Keratinocyte (primary cell): ENCODE data around the gene WDR91. TPM values are rescaled to one million over a fixed set of nuclear protein-coding genes. Genes with fewer than 3 reads are reported as not detected.

Experiments used
- DNase-seq: peaks from one replicate; pipeline ENCODE4 v3.0.0-alpha.2; 2011; ENCODE audit warnings: low read depth, missing footprints, low spot score
- FAIRE-seq: peaks from 2 replicates; lab custom pipeline; 2011; peaks lifted over from hg19 to GRCh38; lab: Jason Lieb, UNC
- H2AFZ ChIP-seq: 2 replicates; pipeline ENCODE4 v1.6.0; 2012; ENCODE audit warnings: low read length, control low read depth, inconsistent platforms; ENCODE audit not compliant: control insufficient read depth
- H3K27ac ChIP-seq: 2 replicates; pipeline ENCODE4 v1.5.1; 2011; ENCODE audit warnings: low read length; ENCODE audit not compliant: control insufficient read depth, insufficient read depth
- H3K27me3 ChIP-seq: 3 replicates; pipeline ENCODE4 v1.6.0; 2011; ENCODE audit warnings: low read length; ENCODE audit not compliant: control insufficient read depth, insufficient read depth; ENCODE audit errors: extremely low read depth
- H3K36me3 ChIP-seq, 2 experiments: 2 replicates in 1 of 2; 3 replicates in 1 of 2; pipeline ENCODE4 v1.5.1; 2011; ENCODE audit warnings: low read length in 2 of 2, mild to moderate bottlenecking in 1 of 2; ENCODE audit not compliant: control insufficient read depth in 2 of 2, insufficient read depth in 2 of 2; ENCODE audit errors: extremely low read depth in 1 of 2
- H3K4me1 ChIP-seq: 3 replicates; pipeline ENCODE4 v1.5.1; 2011; ENCODE audit warnings: low read length; ENCODE audit not compliant: control insufficient read depth, insufficient read depth; ENCODE audit errors: extremely low read depth
- H3K4me2 ChIP-seq: 3 replicates; pipeline ENCODE4 v1.6.0; 2011; ENCODE audit warnings: low read depth, low read length; ENCODE audit not compliant: control insufficient read depth, insufficient read depth; ENCODE audit errors: extremely low read depth
- H3K4me3 ChIP-seq, 3 experiments: fragments of 200-600 bp in 1 of 3; sonication (generic) in 1 of 3; 2 replicates in 2 of 3; 3 replicates in 1 of 3; pipeline ENCODE4 v1.5.1; 2011 to 2016; ENCODE audit warnings: low read length in 3 of 3, mild to moderate bottlenecking in 3 of 3, control low read depth in 2 of 3, inconsistent platforms in 1 of 3, low read depth in 1 of 3, mixed read lengths in 1 of 3, mixed run types in 1 of 3, moderate library complexity in 1 of 3; ENCODE audit not compliant: control insufficient read depth in 2 of 3, insufficient read depth in 2 of 3; ENCODE audit errors: extremely low read depth in 1 of 3
- H3K79me2 ChIP-seq: 2 replicates; pipeline ENCODE4 v1.6.0; 2012; ENCODE audit warnings: low read length; ENCODE audit not compliant: control insufficient read depth, insufficient read depth
- H3K9ac ChIP-seq: 3 replicates; pipeline ENCODE4 v1.6.0; 2011; ENCODE audit warnings: low read length; ENCODE audit not compliant: control insufficient read depth, insufficient read depth; ENCODE audit errors: extremely low read depth
- H3K9me1 ChIP-seq: 3 replicates; pipeline ENCODE4 v1.6.0; 2011; ENCODE audit warnings: low read length; ENCODE audit not compliant: control insufficient read depth, insufficient read depth; ENCODE audit errors: extremely low read depth
- H3K9me3 ChIP-seq: 2 replicates; pipeline ENCODE4 v1.5.1; 2012; ENCODE audit warnings: low read depth, low read length; ENCODE audit not compliant: control insufficient read depth
- H4K20me1 ChIP-seq: 3 replicates; pipeline ENCODE4 v1.6.0; 2011; ENCODE audit warnings: low read length; ENCODE audit not compliant: control insufficient read depth, insufficient read depth; ENCODE audit errors: extremely low read depth
- EZH2 ChIP-seq: IDR thresholded peaks from one replicate; pipeline ENCODE4 v1.6.1; 2012; ENCODE audit warnings: inconsistent platforms, mild to moderate bottlenecking, low read length, moderate library complexity
- dilution Hi-C: fragments of 300-500 bp; cut with MboI; formaldehyde crosslinking; loops from one replicate; pipeline ENCODE4 v1.7.0; 2020; ENCODE audit warnings: low sequenced_read_pairs; ENCODE audit not compliant: extremely low pct_ligation_motif_present
- polyA plus RNA-seq, 5 experiments: library from polyadenylated mRNA; depleted of rRNA in 3 of 5; stranded (reverse) in 3 of 5; stranded (forward) in 1 of 5; unstranded in 1 of 5; fragments of >200 nt; gene quantifications; 1 replicate in 1 of 5; 2 replicates in 3 of 5; 3 replicates in 1 of 5; pipeline versions ENCODE4 v1.2.1 to v1.2.3, GENCODE V29; 2011 to 2012; ENCODE audit warnings: missing spikeins in 2 of 5, low read depth in 1 of 5, low replicate concordance in 1 of 5
- TF ChIP-seq, protein P1 (sequence below), 3 experiments: IDR thresholded peaks in 1 of 3; conservative IDR thresholded peaks in 1 of 3; optimal IDR thresholded peaks in 1 of 3; 2 replicates in 2 of 3; 3 replicates in 1 of 3; pipeline versions ENCODE3 to v1.5.1; 2011; ENCODE audit warnings: low read length in 3 of 3, mild to moderate bottlenecking in 3 of 3, moderate library complexity in 2 of 3, control low read depth in 1 of 3, inconsistent platforms in 1 of 3; ENCODE audit not compliant: insufficient read depth in 2 of 3; ENCODE audit errors: extremely low read depth in 1 of 3

WDR91 gene
- polyA plus RNA-seq, 1 donor (not counting 4 experiments of a cell fraction or from before 2014, with no cell fraction given), result 22.5 TPM

DNA sequence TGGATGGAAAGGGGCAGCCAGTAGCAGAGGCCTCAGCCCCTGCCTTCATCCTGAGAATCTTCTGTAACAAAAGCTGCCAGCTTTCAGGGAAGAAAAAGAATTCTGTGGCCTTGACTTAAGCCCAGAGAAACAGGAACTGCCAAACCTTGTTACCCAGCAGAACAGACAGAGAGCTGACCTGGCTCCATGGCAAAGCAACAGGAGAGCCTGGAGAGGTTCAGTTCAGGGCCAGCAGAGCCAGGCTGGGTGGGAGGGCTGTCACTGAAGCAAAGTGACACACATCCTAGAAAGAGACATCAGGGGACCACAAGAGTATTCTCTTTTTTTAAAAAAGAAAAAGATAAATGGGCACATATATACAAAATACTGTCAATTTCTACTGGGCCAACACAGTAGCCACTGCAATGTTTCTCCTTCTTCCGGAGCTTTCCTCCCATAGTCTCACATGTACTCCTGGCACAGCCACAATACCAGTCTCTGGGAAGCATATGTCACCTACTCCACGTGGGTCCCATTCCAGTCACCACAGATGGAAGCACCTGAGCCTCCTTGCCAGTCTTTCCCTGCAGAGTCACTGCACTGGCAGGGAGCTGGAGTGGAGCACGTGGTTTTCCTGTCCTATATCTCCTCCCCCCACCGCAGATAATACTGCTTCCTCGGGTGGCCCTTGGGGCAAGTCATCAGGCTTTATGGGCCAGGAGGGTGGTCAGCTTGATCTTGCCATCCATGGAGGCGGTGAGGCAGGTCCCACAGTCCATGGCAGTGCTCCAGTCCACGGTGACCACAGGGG is 25.7 kb downstream of the WDR91 start:
- H3K4me1 ChIP-seq, result peaks cover 34% of the 10 kb centered on the region
- no peak for FAIRE-seq
- no peak overlapping the region for H3K9ac ChIP-seq
- no peak overlapping the region for H3K27ac ChIP-seq
- dilution Hi-C loops, result no loop called here
- no peaks in the 10 kb centered on the region for H4K20me1 ChIP-seq
- no peak overlapping the region for H3K4me2 ChIP-seq
- no peak for TF ChIP-seq EZH2
- TF ChIP-seq, protein P1, sequence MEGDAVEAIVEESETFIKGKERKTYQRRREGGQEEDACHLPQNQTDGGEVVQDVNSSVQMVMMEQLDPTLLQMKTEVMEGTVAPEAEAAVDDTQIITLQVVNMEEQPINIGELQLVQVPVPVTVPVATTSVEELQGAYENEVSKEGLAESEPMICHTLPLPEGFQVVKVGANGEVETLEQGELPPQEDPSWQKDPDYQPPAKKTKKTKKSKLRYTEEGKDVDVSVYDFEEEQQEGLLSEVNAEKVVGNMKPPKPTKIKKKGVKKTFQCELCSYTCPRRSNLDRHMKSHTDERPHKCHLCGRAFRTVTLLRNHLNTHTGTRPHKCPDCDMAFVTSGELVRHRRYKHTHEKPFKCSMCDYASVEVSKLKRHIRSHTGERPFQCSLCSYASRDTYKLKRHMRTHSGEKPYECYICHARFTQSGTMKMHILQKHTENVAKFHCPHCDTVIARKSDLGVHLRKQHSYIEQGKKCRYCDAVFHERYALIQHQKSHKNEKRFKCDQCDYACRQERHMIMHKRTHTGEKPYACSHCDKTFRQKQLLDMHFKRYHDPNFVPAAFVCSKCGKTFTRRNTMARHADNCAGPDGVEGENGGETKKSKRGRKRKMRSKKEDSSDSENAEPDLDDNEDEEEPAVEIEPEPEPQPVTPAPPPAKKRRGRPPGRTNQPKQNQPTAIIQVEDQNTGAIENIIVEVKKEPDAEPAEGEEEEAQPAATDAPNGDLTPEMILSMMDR (optimal IDR thresholded peaks at IDR 0.05 in 1 of 3, IDR thresholded peaks at IDR 0.05 in 1 of 3, conservative IDR thresholded peaks at IDR 0.05 in 1 of 3; ENCODE audit: extremely low read depth in 1 of 3, insufficient read depth in 2 of 3, low read length in 3 of 3), result no peak
- H3K9me1 ChIP-seq, result no peaks in the 10 kb centered on the region
- H3K4me3 ChIP-seq, result no peak overlapping the region
- no peak overlapping the region for H2AFZ ChIP-seq
- H3K27me3 ChIP-seq, result no peaks in the 10 kb centered on the region
- H3K36me3 ChIP-seq, result peaks cover 27 to 41% of the 10 kb centered on the region in 2 experiments
- DNase-seq, result no peak
- H3K9me3 ChIP-seq, result peaks cover 19% of the 10 kb centered on the region
- H3K79me2 ChIP-seq, result peaks cover 3% of the 10 kb centered on the region

DNA sequence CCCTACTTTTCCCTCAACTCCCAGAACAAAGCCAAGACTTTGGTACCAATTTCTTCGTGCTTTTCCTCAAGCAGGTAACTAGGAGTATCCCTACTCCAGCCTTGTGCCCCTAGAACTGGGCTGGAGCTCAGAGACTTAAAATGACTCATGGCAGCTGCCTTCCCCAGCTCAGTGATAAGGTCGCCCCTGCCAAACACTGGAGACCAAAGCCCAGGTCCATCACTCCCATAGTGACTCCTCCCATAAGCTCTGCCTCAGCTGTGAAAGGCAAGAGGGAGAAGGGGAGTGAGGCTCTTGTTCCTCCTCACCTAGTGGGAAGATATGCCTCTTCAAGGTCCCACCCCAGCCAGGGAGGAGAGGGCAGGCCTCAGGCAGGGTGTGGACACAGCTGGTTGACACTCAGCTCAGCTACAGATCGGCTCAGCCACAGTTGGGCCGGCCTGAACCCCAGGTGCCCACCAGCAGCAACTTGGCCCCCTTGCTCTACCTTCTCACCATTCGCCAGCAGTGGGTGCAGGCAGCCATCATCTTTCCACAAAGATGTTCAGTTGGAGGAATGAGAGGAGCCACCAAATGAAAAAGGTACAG is 27.0 kb downstream of the WDR91 start:
- peaks cover 27 to 41% of the 10 kb centered on the region in 2 experiments for H3K36me3 ChIP-seq

More for the DNA sequence above, 27.0 kb downstream of the WDR91 start:
- Histone ChIP-seq H4K20me1 (no peaks in the 10 kb centered on the region), H3K27me3 (no peaks in the 10 kb centered on the region), H3K9me3 (peaks cover 25% of the 10 kb centered on the region), H3K4me3 (no peak overlapping the region), H3K4me2 (no peak overlapping the region), H3K79me2 (peaks cover 3% of the 10 kb centered on the region), H3K27ac (no peak overlapping the region), H2AFZ (no peak overlapping the region), H3K4me1 (peaks cover 21% of the 10 kb centered on the region), H3K9ac (no peak overlapping the region), H3K9me1 (no peaks in the 10 kb centered on the region)
- no peak for TF ChIP-seq EZH2
- TF ChIP-seq, protein P1 (optimal IDR thresholded peaks at IDR 0.05 in 1 of 3, IDR thresholded peaks at IDR 0.05 in 1 of 3, conservative IDR thresholded peaks at IDR 0.05 in 1 of 3; ENCODE audit: extremely low read depth in 1 of 3, insufficient read depth in 2 of 3, low read length in 3 of 3), result no peak
- FAIRE-seq, result no peak
- DNase-seq, result no peak
- dilution Hi-C loops, result no loop called here
